Bone marrow (tissue), 2 donors: ENCODE measurements around the gene TRIM46.
"Not testable (repeated sequence)": the region's sequence is repeated elsewhere in the genome, so short reads cannot be mapped to it uniquely, and the experiment has no call there.

Experiments used
- DNase-seq, 2 donors: peaks; one replicate each; lab custom pipeline; 2025; lab: John Stamatoyannopoulos, UW

TRIM46 gene

GRCh38 chr1:155187456-155187891 lies 13.8 kb downstream of the TRIM46 start:
- no peak for DNase-seq

- no peak for DNase-seq
Observed at GRCh38 chr1:155188268-155188667, 14.6 kb downstream of the TRIM46 start.

DNA sequence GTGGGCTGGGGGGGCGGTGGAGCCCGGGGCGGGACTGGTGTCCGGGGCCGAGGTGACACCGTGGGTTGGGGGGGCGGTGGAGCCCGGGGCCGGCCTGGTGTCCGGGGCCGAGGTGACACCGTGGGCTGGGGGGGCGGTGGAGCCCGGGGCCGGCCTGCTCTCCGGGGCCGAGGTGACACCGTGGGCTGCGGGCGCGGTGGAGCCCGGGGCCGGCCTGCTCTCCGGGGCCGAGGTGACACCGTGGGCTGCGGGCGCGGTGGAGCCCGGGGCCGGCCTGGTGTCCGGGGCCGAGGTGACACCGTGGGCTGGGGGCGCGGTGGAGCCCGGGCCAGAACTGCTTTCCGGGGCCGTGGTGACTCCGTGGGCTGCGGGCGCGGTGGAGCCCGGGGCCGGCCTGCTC lies 16.3 kb downstream of the TRIM46 start:
- not testable (repeated sequence) for DNase-seq

- no peak for DNase-seq
Observed at GRCh38 chr1:155191904-155192303, 18.3 kb downstream of the TRIM46 start.

DNA sequence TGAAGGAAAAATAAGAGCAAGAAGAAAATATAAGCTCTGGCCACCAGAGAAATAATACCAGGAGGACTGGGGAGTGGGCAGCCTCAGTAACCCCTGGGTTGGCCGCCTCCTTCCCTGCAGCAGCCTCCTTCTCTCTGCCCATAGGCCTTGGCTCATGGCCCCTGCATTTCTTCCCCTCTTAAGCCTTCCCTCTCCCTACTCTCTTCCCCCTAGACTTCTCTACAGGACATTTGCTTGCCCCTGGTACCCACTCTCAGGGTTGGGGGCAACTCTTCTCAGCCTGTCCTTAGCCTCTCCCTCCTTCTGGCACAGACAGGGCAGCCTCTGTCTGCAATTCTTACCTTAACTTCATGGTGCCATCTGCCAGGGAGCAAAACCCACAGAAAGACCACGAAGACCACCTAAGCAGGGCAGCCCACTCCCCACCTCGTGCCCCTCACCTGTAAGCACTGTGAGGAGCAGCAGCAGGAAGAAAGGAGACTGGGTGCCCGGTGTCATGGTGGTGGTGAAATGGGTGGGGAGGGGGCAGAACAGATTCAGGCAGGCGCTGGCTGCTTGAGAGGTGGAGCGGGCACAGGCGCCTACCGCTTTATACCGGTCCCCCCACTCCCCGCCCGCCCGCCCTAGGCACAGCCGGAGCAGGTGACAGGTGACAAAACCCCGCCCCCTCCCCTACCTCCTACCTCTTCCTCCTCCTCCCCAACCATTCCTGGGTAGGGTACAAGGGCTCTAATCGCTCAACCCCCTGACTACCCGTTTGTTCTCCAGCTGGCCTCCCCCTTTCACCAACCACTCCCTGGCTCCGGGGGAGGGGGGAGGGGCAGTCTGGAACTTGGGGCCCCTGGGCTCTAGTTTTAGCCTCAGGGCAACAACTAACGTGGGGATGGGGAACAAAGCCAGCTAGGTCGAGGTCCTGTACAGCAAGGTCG lies 19.0 kb downstream of the TRIM46 start:
- no peak for DNase-seq

GRCh38 chr1:155193275-155193990 lies 19.8 kb downstream of the TRIM46 start:
- peak; percentile 37 to 96 for DNase-seq

DNA sequence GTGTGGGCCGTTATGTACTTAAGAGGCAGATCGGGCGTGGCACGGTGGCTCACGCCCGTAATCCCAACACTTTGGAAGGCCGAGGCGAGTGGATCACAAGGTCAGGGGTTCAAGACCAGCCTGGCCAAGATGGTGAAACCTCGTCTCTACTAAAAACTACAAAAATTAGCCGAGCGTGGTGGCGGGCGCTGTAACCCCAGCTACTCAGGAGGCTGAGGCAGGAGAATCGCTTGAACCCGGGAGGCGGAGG lies 20.3 kb downstream of the TRIM46 start:
- not testable (repeated sequence) for DNase-seq

GRCh38 chr1:155195201-155196102 lies 21.8 kb downstream of the TRIM46 start:
- DNase-seq = no peak

- DNase-seq = no peak
Observed at GRCh38 chr1:155196103-155196892, 22.6 kb downstream of the TRIM46 start.

- no peak for DNase-seq
Observed at GRCh38 chr1:155196893-155197638, 23.4 kb downstream of the TRIM46 start.

GRCh38 chr1:155197901-155198546 lies 24.4 kb downstream of the TRIM46 start:
- no peak for DNase-seq

- DNase-seq = no peak
Observed at GRCh38 chr1:155198547-155198906, 24.9 kb downstream of the TRIM46 start.

DNA sequence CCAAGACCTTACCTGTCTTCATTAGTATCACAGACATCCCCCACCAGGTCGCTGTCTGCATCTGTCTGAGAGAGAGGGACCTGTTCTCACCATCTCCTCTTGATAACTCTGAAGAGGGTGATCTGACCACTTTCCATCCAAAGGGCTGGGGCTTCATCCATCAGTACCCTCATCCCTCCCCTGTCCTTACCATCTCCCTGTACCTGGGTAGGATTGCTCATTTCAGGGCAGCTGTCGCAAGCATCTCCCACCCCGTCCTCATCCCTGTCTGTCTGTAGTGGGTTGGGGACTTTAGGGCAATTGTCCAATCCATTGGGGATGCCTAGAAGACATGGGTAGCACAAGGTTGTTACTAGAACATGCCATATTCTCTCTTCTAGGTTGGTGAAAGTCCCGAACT lies 26.1 kb downstream of the TRIM46 start:
- no peak for DNase-seq

DNA sequence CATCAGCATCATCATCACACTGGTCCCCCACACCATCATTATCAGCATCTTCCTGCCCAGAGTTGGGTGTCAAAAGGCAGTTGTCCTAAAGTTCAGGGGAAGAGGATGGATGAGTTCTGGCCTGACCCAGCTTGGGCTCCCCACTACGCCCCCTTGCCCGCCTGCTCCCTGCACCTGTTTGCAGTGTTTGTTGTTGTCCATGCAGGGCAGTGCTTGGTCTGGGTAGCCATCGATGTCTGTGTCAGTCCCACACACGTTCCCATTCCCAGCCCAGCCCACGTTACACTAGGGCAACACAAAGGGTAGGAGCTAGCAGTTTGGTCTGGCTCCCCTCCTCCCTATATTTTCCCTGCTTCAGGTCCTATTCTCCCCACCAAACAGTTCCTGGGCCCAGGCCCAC lies 27.3 kb downstream of the TRIM46 start:
- no peak for DNase-seq

DNA sequence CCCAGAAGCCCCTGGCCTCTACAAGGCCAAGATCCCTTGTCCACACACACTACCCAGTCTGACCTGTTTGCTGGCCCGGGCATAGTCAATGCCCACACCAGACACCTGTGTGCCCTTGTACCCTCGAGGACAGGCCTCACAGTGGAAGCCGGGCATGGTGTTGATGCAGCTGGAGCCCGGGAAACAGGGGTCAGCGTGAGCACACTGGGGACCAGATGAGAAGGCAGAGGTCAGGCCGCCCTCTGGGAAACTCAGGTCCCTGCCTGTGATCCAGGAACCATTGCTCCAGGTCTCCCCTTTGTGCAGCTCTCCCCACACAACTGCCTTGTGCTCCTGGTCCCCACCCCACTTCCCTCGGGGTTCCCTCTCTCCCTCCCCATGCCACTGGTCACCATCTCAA lies 28.5 kb downstream of the TRIM46 start:
- DNase-seq = no peak

- no peak for DNase-seq
Observed at GRCh38 chr1:155202731-155203515, 29.3 kb downstream of the TRIM46 start.

- no peak for DNase-seq
Observed at GRCh38 chr1:155205035-155205434, 31.4 kb downstream of the TRIM46 start.

- DNase-seq = no peak
Observed at GRCh38 chr1:155205969-155206593, 32.4 kb downstream of the TRIM46 start.
